Measurements from ENCODE around the gene NADK. TPM values are rescaled to one million over a fixed set of nuclear protein-coding genes. Genes with fewer than 3 reads are reported as not detected.
"Not testable (repeated sequence)": the region's sequence is repeated elsewhere in the genome, so short reads cannot be mapped to it uniquely, and the experiment has no call there.

The NADK gene
- total and polyA plus RNA-seq, 2 of the 13 experiments (the other 11 are each of a cell fraction or from before 2014, with no cell fraction given) = 56.6 to 60.1 TPM

DNA sequence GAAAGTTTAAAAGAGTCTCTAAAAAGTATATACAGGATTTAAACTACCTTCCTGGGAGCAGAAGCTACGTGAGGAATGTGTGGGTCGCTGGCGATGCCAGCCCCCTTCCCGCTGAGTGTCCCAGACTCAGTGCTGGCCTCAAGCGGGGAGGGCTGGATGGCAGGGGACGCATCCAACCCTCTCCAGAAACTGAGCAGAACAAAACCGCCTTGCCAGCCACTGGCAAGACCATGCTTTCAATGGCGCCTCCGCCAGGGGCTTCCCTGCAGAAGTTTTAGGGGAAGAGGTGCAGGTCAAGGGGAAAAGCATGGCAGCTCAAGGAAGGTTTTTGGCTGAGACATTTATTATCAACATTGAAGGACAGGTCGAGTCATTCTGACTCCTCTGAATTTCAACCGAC, 26.1 kb downstream of the NADK start (continued):
- TF ChIP-seq, protein P1, sequence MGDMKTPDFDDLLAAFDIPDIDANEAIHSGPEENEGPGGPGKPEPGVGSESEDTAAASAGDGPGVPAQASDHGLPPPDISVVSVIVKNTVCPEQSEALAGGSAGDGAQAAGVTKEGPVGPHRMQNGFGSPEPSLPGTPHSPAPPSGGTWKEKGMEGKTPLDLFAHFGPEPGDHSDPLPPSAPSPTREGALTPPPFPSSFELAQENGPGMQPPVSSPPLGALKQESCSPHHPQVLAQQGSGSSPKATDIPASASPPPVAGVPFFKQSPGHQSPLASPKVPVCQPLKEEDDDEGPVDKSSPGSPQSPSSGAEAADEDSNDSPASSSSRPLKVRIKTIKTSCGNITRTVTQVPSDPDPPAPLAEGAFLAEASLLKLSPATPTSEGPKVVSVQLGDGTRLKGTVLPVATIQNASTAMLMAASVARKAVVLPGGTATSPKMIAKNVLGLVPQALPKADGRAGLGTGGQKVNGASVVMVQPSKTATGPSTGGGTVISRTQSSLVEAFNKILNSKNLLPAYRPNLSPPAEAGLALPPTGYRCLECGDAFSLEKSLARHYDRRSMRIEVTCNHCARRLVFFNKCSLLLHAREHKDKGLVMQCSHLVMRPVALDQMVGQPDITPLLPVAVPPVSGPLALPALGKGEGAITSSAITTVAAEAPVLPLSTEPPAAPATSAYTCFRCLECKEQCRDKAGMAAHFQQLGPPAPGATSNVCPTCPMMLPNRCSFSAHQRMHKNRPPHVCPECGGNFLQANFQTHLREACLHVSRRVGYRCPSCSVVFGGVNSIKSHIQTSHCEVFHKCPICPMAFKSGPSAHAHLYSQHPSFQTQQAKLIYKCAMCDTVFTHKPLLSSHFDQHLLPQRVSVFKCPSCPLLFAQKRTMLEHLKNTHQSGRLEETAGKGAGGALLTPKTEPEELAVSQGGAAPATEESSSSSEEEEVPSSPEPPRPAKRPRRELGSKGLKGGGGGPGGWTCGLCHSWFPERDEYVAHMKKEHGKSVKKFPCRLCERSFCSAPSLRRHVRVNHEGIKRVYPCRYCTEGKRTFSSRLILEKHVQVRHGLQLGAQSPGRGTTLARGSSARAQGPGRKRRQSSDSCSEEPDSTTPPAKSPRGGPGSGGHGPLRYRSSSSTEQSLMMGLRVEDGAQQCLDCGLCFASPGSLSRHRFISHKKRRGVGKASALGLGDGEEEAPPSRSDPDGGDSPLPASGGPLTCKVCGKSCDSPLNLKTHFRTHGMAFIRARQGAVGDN (CRISPR knock-in tag; IDR thresholded peaks at IDR 0.05) = no peak
- no peak for TF ChIP-seq THAP11 (CRISPR knock-in tag; IDR thresholded peaks at IDR 0.05)

DNA sequence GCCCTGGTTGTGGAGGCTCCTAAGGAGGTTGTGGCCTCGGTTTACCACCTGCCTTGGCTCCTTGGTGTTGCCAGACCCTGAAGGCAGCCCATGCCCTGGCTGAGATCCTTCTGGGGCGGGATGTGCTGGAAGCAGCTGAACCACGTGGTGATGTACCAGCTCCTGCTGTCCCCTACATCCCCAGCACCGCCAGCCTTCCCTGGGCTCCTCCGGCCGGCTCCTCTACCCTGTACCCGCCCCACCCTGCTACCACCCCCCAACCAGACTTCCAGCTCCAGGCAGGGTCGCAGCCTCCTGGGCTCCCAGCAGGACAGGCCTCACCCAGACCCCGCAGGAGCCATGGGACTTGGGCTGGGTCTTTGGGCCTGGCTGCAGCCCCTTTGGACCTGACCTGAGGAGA, 28.3 kb downstream of the NADK start:
- intact Hi-C loops (cut with micrococcal nuclease; ENCODE audit: unreplicated experiment); H4K20me1 ChIP-seq (ENCODE audit: insufficient read depth, low read length); FAIRE-seq; H3K4me2 ChIP-seq (ENCODE audit: low read depth, low read length); ATAC-seq; in situ Hi-C loops (cut with HindIII; ENCODE audit: extremely low pct_ligation_motif_present, low pct_unique_long_range_greater_than_20kb); H3K27ac ChIP-seq (ENCODE audit: extremely low read length, insufficient read depth, low read length); H3K9me3 ChIP-seq (ENCODE audit: low read length); H3K27me3 ChIP-seq (ENCODE audit: control insufficient read depth in 1 of 2, insufficient read depth in 2 of 2, low read length in 2 of 2); DNase-seq (ENCODE audit: low spot score); H2AFZ ChIP-seq (ENCODE audit: low read length); H3K79me2 ChIP-seq (ENCODE audit: insufficient read depth, low read length); CTCF ChIA-PET (ENCODE audit: low intra/inter-chr PET ratio, low total read pairs); BruUV-seq (replicated peaks); H3K4me3 ChIP-seq (replicated peaks in 1 of 3; ENCODE audit: insufficient read depth in 1 of 3, low read depth in 2 of 3, low read length in 3 of 3); H3K9ac ChIP-seq (ENCODE audit: insufficient read depth, low read depth, low read length): not testable (repeated sequence)
- Histone ChIP-seq H3K4me1 (ENCODE audit: insufficient read depth, low read length) (peaks cover 14% of the 10 kb centered on the region), H3K36me3 (replicated peaks in 1 of 2; ENCODE audit: control insufficient read depth in 1 of 2, insufficient read depth in 2 of 2, low read length in 2 of 2) (peaks cover 6 to 12% of the 10 kb centered on the region in 2 experiments; a peak in 4 of 5 replicates)
- POLR2A ChIA-PET = interaction anchor here (2.1 kb wide), 1 partner anchor 19 kb away, joined by 9 read pairs; no protein-coding TSS in a partner anchor
- WGBS (ENCODE audit: low lambda C conversion rate) = 80% methylated on average over 1 of the region's 9 CpGs

Data from HepG2 (cell line).